HCT116 (cell line): ENCODE data around the gene CLIP2.

Source experiments
- ATF3 ChIP-seq: IDR thresholded peaks from 2 replicates; pipeline ENCODE4 v1.6.1; 2012
- CTCF ChIP-seq, 3 experiments: fragments of 200-600 bp in 1 of 3; sonication (generic) in 1 of 3; IDR thresholded peaks in 2 of 3; conservative IDR thresholded peaks in 1 of 3; 2 replicates each; pipeline ENCODE4 v1.5.1; 2012 to 2017; ENCODE audit warnings: low read depth in 2 of 3, low read length in 2 of 3, antibody characterized with exemption in 1 of 3, borderline replicate concordance in 1 of 3, control low read depth in 1 of 3, mild to moderate bottlenecking in 1 of 3, mixed read lengths in 1 of 3, mixed run types in 1 of 3, moderate library complexity in 1 of 3; ENCODE audit not compliant: insufficient read depth in 1 of 3
- EZH2phosphoT487 ChIP-seq: fragments of 200-600 bp; IDR thresholded peaks from 2 replicates; pipeline ENCODE4 v1.6.1; 2018; ENCODE audit warnings: antibody characterized with exemption, borderline replicate concordance
- JUND ChIP-seq: IDR thresholded peaks from 2 replicates; pipeline ENCODE4 v1.6.1; 2012
- POLR2A ChIP-seq: IDR thresholded peaks from 2 replicates; pipeline ENCODE4 v1.7.0; 2011; ENCODE audit warnings: borderline replicate concordance; ENCODE audit not compliant: insufficient read depth, insufficient read length; ENCODE audit errors: extremely low read depth
- POLR2AphosphoS5 ChIP-seq: IDR thresholded peaks from 2 replicates; pipeline ENCODE4 v1.6.1; 2011; ENCODE audit warnings: mild to moderate bottlenecking, low read depth, low read length, moderate library complexity
- SIN3A ChIP-seq: IDR thresholded peaks from 2 replicates; pipeline ENCODE4 v1.6.1; 2012; ENCODE audit warnings: low read depth
- ZFX ChIP-seq: fragments of 450-650 bp; IDR thresholded peaks from 2 replicates; pipeline ENCODE4 v1.6.1; 2017

- no peak for TF ChIP-seq CTCF (IDR thresholded peaks at IDR 0.05 in 2 of 3, conservative IDR thresholded peaks at IDR 0.05 in 1 of 3; ENCODE audit: borderline replicate concordance in 1 of 3, insufficient read depth in 1 of 3, low read depth in 2 of 3, low read length in 2 of 3)
- no peak for TF ChIP-seq POLR2A
- no peak for TF ChIP-seq ATF3
- TF ChIP-seq POLR2AphosphoS5: no peak
- TF ChIP-seq ZFX: no peak
- TF ChIP-seq SIN3A: no peak
- peak; percentile 94 for TF ChIP-seq JUND
- TF ChIP-seq EZH2phosphoT487: no peak
Measured at GRCh38 chr7:74355091-74355490, 65.9 kb downstream of the CLIP2 start.
